Stimulated activated CD4-positive, alpha-beta T cell treated with anti-CD3 and anti-CD28 coated beads, TNF-alpha, amount 100 ng/mL, for 1 hour (primary cell): ENCODE results near the gene NBPF4.
"Not testable (repeated sequence)": the region's sequence is repeated elsewhere in the genome, so short reads cannot be mapped to it uniquely, and the experiment has no call there.

ENCODE experiments used
- DNase-seq, 3 donors: peaks; one replicate each; pipeline ENCODE4 v3.0.0-alpha.2; 2020; ENCODE audit warnings: low read depth in 3 of 3, low spot score in 1 of 3

NBPF4 gene

DNA sequence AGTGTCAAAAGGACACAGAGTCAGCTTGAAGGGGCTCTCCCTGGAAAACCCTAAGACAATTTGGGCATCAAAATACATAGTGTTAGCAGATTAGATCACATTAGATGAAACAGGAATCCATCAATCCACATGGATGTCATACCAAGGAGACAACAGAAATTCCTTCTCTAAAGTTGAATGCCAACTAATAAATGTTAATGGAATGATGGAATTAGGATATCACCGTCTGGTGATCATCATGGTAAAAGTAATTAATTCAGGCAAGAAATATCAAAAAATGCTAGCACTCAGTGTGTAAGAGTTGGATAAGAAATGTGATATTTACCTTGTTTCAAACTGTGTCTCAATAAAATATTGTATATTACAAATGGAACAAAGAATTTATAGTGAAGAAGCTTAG is 32.9 kb downstream of the NBPF4 start:
- DNase-seq: no peak

DNA sequence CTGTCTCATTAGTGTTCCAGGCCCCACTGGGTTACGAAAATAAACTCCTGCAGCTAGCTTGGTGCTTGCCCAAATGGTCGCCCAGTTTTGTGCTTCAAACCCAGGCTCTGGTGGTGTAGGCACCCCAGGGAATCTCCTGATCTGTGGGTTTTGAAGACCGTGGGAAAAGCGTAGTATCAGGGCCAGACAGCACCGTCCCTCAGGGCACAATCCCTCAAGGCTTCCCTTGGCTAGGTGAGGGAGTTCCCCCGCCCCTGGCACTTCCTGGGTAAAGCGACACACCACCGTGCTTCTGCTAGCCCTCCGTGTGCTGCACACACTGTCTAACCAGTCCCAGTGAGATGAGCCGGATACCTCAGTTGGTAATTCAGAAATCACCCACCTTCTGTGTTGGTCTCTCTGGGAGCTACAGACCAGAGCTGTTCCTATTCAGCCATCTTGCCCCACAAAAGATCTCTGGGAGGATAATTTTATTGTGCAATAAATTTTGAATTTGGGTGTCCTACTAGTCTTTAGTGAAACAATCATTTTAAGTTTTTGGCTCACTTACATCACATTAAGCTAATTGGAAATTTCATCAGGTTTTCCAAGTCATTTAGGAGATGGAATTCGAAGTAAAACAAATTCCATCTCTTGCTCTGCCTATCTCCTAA is 34.3 kb downstream of the NBPF4 start:
- no peak for DNase-seq

DNA sequence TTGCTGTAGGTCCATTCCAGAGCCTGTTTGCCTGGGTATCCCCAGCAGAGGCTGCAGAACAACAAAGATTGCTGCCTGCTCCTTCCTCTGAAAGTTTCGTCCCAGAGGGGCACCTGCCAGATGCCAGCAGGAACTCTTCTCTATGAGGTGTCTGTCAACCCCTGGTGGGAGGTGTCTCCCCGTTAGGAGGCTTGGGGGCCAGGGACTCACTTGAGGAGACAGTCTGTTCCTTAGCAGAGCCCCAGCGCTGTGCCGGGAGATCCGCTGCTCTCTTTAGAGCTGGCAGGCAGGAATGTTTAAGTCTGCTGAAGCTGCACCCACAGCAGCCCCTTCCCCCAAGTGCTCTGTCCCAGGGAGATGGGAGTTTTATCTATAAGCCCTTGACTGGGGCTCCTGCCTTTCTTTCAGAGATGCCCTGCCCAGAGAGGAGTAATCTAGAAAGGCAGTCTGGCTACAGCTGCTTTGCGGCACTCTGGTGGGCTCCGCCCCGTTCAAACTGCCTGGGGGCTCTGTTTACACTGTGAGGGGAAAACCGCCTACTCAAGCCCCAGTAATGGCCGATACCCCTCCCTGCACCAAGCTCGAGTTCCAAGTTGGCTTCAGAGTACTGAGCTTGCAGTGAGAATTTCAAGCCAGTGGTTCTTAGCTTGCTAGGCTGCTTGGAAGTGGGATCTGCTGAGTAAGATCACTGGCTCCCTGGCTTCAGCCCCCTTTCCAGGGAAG is 35.0 kb downstream of the NBPF4 start:
- DNase-seq: no peak

DNA sequence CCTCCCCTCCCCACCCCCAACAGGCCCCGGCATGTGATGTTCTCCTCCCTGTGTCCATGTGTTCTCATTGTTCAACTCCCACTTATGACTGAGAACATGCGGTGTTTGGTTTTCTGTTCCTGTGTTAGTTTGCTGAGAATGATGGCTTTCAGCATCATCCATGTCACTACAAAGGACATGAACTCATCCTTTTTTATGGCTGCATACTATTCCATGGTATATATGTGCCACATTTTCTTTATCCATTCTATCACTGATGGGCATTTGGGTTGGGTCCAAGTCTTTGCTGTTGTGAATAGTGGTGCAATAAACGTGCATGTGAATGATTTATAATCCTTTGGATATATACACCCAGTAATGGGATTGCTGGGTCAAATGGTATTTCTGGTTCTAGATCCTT is 40.3 kb downstream of the NBPF4 start:
- DNase-seq: not testable (repeated sequence)

DNA sequence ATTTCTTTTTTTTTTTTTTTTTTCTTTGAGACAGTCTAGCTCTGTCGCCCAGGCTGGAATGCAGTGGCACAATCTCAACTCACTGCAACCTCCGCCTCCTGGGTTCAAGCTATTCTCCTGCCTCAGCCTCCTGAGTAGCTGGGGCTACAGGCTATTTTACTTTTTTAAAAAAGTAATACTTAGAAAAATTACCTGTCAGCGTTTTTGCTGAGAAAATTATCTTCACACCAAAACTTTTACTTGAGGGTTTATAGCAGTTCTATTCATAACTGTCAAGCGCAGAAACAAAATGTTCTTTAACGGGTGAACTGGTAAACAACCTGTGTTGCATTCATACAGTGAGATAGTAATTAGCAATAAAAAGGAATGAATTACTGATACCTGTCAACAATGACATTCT is 42.2 kb downstream of the NBPF4 start:
- no peak for DNase-seq

DNA sequence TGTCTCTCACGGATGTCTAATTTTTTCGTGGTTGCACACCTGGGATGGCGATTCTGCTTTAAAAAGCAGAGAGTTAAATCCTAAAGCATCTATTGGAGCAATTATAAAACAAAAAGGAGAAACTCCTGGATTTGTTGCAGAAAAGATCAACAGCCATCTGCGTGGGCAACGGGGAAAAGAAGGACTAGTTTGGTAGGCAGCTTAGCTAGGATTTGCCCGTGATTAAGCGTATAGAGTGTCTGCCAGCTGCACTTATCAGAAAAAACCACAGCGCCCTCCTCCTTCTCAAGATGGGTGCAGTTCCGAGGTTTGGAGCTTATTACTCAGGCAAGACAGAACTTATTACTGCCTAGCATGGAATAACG is 43.2 kb downstream of the NBPF4 start:
- DNase-seq: no peak

DNA sequence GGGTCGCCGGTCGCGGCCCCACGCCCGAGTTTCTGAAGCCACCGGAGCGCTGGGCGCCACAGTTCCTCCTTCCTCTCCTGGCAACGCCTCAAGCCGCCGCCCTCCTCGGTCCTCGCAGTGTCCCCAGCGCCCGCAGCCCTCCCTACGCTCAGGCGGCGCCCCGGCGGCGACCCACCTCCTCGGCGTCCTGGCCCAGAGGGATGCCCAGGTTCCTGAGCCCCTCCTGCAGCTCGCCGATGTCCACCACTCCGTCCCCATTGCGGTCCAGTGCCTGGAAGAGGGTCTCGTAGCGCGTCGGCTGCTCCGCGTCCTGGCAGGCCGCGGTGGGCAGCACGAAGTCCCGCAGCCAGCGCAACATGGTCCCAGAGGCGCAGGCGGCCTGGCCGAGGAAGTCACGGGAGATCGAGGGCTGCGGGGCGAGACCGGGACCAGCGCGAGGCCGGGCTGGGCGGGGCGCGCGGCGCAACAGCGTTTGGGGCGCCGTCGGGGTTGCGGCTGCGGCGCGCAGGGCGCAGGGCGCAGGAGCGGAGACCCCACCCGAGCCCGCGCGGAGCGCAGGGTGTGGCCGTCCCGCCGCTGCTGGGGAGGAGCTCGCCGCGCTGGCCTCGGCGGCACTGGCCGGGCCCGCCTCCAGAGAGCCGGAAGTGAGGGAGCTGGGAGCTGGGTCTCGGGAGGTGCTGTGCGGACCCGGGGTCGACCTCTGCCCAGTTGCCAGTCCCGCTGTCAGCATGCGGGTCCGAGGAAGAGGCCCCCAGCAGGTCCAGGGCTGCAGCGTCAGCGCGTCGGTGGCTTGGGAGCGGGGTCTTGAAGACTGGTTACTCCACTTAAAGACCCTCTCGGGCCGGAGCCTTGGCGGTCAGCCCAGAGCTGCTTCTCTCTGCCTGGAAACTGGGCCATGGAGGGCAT is 43.8 kb downstream of the NBPF4 start, which contains the start of gene SLC25A24:
Gene SLC25A24, minus strand, starts transcription at position 563 of the 906 bp plus-strand sequence. Its CDS starts 205 bp downstream, at position 358.
- peak; percentile 20 to 47 (median 47) for DNase-seq

DNA sequence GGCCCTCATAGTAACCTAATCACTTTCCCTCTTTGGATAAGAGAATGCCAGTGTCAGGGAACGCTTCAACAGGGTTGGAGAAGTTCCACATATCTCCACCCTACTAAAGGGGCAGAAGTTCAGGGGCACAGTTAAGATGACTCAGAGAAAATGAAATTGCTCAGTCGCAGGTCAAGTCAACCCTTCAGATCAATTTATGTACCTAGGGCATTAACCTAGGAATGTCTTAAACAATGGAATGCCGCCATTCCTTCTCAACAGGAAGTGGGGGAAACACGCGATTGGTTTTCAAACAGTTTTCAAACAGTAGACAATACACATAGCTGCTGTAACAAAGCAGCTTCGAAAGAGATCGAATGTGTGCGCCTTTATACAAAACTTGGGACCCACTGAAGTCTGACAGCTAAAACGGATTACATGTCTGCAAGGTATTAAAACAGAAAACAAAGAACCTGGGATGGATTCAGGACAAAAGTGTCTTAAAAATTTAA is 44.6 kb downstream of the NBPF4 start:
- DNase-seq: no peak

- DNase-seq: no peak
These were observed 49.8 kb downstream of the NBPF4 start for GRCh38 chr1:108194051-108194450.

GRCh38 chr1:108193333-108193732 is 50.5 kb downstream of the NBPF4 start:
- DNase-seq: no peak

GRCh38 chr1:108192581-108192980 is 51.3 kb downstream of the NBPF4 start:
- no peak for DNase-seq

DNA sequence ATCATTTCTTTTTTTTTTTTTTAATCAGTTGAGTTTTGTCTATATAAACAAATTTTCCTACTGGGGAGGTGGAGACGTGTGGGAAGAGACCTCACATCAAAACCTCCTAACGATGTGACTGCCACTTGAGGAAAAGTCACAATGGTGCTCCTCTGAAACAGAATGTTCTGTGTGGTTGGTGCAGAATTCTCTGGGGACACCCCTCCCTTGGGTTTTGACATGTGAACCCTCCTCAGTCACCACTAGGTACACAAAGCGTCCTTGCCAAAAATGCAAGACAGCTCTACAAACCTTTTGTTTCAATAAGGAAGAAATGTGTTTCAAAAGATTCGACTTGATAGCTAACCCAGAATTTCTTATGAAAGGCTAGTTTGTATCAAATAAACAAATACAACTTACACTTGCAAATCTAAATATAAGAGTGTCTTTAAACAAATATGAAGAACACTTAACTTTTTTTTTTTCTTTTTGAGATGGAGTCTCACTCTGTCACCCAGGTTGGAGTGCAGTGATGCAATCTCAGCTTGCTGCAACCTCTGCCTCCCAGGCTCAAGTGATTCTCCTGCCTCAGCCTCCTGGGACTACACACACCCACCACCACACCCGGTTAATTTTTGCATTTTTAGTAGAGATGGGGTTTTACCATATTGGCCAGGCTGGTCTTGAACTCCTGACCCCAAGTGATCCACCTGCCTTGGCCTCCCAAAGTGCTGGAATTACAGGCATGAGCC is 53.0 kb downstream of the NBPF4 start:
- DNase-seq: no peak

DNA sequence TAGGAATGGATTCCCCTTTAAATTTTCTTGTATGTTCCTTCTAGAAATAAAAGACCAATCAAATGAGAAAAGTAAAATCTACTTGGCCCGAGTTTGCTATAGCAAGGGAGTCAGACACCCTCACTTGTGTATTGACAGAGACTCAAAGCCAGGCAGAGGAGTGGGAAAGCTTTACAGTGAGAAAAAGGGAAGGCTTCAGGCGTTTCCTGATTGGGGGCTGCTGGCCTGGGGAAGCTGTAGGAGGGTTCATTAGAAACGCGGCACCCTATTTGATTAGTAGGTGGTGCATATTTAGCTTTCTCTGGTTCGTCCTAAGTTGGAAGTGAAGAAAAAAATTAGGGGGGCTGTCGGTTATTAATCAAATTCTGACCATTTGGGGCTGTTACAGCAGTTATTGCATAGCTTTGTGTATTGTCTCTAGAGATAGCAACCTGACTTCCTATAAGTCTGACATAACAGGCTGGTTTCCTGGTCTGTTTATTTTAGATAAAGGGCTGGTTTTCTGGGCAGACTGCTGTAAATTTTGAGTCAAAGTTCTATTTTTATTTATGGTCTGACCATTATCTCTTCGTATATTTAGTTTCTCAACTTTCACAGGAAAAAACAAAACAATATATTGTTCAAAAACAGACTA is 53.8 kb downstream of the NBPF4 start:
- no peak for DNase-seq

- DNase-seq: no peak
These were observed 55.1 kb downstream of the NBPF4 start for GRCh38 chr1:108188801-108189200.

- DNase-seq: no peak
These were observed 60.7 kb downstream of the NBPF4 start for GRCh38 chr1:108182959-108183700.

DNA sequence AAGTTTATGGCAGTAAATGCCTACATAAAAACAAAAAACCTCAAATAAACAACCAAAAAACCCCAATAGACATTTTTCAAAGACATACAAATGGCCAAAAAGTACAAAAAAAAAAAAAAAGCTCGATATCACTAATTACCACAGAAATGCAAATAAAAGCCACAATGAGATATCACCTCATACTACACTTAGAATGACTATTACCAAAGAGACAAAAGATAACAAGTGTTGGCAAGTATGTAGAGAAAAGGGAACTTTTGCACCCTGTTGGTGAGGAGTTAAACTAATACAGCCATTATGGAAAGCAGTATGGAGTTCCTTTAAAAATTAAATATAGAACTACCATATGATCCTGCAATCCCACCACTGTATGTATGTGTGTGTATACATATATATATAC is 64.9 kb downstream of the NBPF4 start:
- no peak for DNase-seq
